Measurements from ENCODE around the gene TRIM72.
"Not testable (repeated sequence)": the region's sequence is repeated elsewhere in the genome, so short reads cannot be mapped to it uniquely, and the experiment has no call there.

Gene TRIM72

DNA sequence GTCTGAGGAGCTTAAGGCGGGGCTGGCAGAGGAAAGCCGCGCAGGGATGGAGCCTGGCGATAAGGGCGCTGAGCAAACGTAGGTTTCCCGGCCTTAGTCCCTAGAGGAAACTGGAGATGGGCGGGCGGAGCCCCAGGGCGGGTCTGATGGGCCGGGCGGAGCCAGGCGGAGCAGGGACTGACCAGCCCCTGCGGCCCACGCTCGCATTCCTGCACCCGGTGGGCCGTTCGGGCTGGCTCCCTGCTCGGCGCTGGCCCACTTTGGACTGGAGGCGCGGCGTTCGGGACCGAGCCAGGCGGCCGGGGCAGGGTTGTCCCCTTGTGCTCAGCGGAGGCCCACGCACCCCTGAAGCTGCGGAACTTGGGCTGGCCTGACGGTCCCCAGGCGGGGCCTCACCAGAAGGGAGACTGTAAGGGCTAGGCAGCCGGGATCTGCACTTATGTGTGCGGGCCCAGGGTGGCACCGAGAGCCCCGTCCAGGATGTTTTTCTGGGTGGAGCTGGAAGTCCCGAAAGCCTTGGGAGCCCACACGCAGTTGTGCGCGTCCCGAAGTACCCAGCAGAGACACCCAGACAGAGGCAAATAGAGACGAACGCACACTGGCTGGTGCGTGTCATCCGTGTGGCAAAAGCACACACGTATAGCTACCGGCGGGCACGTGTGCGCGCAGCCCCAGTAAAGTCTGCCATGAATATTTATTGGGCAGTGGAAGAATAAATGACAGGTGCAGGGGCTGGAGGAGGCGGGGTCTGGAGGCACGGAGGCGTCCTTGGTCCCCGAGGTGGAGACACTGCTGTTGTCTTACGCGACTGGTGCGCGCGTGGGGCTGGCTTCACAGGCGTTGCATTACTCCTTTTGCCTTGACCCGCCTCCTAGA lies 1.6 kb downstream of the TRIM72 start:
- DNase-seq (ENCODE audit: low read depth), result no peak

GRCh38 chr16:31216422-31217135 lies 2.7 kb downstream of the TRIM72 start, which contains the start of gene PYDC1:
TSS of gene PYDC1 (minus strand) at chr16:31217135. CDS start at chr16:31217028, 107 bp downstream.
- DNase-seq (ENCODE audit: low read depth), result no peak

DNA sequence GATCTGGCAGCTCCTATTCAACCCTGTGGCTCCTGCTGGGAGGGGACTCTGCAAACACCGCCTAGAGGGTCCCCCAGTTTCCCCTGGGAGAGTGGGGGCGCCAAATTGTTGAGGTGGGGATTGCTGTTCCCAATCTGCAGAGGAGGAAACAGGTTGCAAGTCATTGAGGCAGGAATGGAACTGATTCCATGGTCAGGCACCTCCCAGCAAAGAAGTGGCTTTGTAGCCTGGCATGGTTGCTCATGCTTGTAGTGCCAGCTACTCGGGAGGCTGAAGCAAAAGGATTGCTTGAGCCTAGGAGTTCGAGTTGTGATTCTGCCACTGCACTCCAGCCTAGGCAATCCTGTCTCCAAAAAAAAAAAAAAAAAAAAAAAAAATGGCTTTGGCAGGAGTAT lies 3.2 kb downstream of the TRIM72 start:
- no peak for DNase-seq (ENCODE audit: low read depth)

DNA sequence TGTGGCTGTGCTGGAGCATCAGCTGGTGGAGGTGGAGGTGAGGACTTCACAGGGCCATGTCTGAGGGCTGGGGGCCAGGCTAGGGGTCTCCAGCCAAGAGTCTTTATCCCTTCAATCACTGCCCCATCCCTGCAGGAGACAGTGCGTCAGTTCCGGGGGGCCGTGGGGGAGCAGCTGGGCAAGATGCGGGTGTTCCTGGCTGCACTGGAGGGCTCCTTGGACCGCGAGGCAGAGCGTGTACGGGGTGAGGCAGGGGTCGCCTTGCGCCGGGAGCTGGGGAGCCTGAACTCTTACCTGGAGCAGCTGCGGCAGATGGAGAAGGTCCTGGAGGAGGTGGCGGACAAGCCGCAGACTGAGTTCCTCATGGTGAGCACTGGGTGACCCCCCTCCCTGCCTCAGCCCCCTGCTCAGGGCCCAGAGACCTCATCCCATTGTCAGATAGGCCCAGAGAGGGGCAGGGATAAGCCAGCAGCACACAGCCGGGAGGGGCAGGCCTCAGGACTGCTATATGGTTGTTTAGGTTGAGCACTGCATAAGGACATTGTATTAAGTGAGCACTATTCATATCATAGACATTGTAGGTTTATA lies 5.3 kb downstream of the TRIM72 start:
- DNase-seq (ENCODE audit: low read depth), result no peak

- no peak for DNase-seq (ENCODE audit: low read depth)
These were observed 7.6 kb downstream of the TRIM72 start for GRCh38 chr16:31221357-31222160.

GRCh38 chr16:31223044-31223443 lies 9.1 kb downstream of the TRIM72 start:
- no peak for DNase-seq (ENCODE audit: low read depth)

- DNase-seq (ENCODE audit: low read depth), result no peak
These were observed 10.4 kb downstream of the TRIM72 start for GRCh38 chr16:31224092-31224955.

GRCh38 chr16:31225193-31225592 lies 11.3 kb downstream of the TRIM72 start:
- DNase-seq (ENCODE audit: low read depth), result no peak

DNA sequence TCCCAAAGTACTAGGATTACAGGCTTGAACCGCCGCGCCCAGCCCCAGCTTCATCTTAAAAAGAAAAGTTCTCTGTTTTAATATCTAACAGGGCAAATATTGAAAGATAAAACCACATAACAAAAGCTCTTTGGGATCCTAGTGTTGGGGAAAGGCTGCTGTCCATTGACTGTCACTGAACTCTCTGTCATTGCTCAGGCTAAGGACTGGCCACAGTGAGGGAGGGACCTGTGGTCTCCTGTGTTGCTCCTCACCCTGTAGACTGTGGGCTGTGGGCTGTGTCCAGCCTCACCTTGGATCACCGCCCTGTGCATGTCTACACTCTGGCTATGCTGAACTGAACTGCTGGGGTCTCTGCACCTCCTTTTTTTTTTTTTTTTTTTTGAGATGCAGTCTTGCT lies 14.3 kb downstream of the TRIM72 start:
- DNase-seq (ENCODE audit: low read depth), result no peak

DNA sequence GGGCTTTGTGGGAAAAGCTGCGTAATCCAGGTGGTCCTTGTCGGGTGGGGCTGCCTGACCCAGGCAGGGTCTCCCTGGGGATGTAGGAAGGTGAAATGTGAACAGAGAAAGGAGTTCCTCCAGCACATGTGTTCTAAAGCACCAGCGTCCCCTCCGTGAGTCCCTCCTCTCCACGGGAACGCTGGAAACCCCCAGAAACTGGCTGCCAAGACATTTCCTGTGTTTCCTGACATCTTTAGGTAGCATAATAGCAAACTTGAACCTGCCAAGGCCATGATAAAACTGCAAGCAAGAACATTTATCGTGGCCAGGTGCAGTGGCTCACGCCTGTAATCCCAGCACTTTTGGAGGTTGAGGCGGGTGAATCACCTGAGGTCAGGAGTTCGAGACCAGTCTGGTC lies 15.6 kb downstream of the TRIM72 start:
- DNase-seq (ENCODE audit: low read depth), result no peak

DNA sequence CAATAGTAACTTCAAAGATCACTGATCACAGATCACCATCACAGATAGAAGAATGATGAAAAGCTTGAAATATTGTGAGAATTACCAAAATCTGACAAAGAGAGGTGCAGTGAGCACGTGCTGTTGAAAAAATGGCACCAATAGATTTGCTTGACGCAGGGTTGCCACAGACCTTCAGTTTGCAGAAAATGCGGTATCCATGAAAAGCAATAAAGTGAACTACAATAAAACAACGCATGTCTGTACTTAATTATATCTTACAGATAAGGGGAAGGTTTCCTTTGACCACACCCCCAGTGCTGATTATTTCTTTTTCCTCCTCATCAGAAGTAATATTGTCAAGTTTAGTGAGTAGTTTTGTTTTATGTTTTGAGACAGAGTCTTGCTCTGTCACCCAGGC lies 24.1 kb downstream of the TRIM72 start:
- DNase-seq (ENCODE audit: low read depth), result no peak

- DNase-seq (ENCODE audit: low read depth), result no peak
These were observed 28.3 kb downstream of the TRIM72 start for GRCh38 chr16:31242206-31242605.

DNA sequence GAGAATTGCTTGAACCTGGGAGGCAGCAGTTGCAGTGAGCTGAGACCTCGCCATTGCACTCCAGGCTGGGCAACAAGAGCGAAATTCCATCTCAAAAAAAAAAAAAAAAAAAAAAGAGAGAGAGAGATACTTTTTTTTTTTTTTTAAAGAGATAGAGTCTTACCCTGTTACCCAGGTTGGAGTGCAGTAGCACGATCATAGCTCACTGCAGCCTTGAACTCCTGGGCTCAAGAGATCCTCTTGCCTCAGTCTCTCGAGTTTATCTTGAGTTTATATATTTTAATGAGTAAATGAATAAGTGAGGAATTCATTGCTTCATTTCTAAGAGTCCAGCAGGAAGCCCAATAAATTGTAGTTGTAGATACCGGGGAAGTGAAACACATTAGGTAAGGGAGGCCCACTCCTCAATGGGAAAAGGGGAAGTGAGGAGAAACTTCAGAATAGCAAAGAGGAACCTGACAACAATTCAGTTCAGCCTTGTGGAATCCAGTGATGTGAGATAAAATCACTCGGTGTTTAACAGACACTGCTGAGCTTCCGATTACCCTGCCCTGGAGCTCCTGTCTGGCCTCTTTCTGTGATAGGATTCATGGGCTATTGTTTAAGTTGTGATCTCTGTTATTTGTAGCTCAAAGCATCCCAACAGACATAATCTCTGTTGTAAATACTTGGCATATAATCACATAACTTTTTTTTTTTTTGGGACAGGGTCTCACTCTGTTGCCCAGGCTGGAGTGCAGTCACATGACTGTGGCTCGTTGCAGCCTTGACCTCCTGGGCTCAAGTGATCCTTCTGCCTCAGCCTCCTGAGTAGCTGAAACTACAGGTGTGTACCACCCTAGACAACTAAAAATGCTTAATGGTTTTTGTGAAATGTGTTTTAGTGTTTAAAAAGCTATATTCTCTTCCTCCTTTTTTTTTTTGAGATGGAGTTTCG lies 30.1 kb downstream of the TRIM72 start:
- no peak for DNase-seq (ENCODE audit: low read depth)

- not testable (repeated sequence) for DNase-seq (ENCODE audit: low read depth)
These were observed 31.7 kb downstream of the TRIM72 start for GRCh38 chr16:31245598-31245997.

DNA sequence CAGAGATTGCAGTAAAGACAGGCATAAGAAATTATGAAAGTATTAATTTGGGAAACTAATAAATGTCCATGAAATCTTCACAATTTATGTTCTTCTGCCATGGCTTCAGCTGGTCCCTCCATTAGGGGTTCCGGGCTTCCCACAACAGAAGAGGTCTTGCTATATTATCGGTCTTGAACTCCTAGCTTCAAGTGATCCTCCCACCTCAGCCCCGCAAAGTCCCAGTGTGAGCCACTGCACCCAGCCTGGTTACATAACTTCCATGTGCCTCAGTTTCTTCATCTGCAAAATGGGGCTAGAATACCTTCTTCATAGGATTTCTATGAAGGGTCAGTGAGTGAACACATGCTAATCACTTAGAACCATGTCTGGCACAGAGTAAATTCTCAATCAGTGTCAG lies 32.4 kb downstream of the TRIM72 start:
- no peak for DNase-seq (ENCODE audit: low read depth)

DNA sequence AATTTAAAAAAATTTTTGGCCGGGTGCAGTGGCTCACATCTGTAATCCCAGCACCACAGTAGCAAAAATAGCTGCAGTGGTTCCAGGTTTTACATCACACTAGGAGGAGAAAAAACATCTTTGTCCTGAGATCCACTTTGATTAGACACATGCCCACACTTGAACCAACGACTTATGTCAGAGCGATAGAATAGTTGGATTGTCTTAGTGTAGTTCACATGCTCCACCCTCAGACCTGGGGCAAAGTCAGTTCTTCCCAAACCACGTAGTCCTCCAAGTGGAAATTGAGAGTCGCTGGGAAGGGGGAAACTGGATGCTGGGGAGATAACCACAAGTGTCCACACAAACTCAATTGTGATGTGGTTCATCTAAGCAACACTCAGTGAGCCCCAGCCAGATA lies 34.4 kb downstream of the TRIM72 start:
- no peak for DNase-seq (ENCODE audit: low read depth)

- DNase-seq (ENCODE audit: low read depth), result no peak
These were observed 37.0 kb downstream of the TRIM72 start for GRCh38 chr16:31250782-31251384.

- no peak for DNase-seq (ENCODE audit: low read depth)
These were observed 37.5 kb downstream of the TRIM72 start for GRCh38 chr16:31251435-31251834.

GRCh38 chr16:31253642-31254045 lies 39.7 kb downstream of the TRIM72 start:
- DNase-seq (ENCODE audit: low read depth), result peak; percentile 11

DNA sequence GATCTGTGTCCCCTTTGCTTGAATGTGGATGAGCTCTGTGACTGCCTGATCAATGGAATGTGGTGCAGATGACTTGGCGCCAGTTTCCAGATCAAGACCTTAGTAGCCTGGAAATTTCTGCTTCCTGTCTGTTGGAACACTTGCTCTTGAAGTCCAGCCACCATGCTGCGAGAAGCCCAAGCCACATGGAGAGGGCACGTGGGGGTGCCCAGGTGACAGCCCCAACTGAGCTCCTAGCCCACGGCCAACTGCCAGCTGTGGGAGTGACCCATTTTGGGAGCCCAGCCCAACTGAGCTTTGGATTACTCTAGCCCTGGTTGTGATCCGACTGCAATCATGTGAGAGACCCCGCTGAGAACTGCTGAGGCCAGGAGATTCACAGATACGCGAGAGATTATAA lies 42.5 kb downstream of the TRIM72 start:
- no peak for DNase-seq (ENCODE audit: low read depth)

Data from activated T-cell treated with anti-CD3 and anti-CD28 coated beads for 24 hours (primary cell).